Activated CD4-positive, alpha-beta T cell treated with anti-CD3 and anti-CD28 coated beads, Interleukin-2, amount 10 ng/mL, durations not matched to agents 7 days and 5 days (primary cell): Measurements from ENCODE around the gene ID3. TPM values are rescaled to one million over a fixed set of nuclear protein-coding genes. Genes with fewer than 3 reads are reported as not detected.
A peak's percentile ranks its signal among the peaks of the same experiment; 100 is the strongest.

Source experiments
- CTCF ChIA-PET: fragments of 350-600 bp; sonication (Branson Sonifier 250); formaldehyde crosslinking; loops from one replicate; lab custom pipeline; 2021; ENCODE audit warnings: antibody characterized with exemption; lab: Charles Lee
- POLR2A ChIA-PET: fragments of 350-600 bp; sonication (Branson Sonifier 250); formaldehyde crosslinking; loops from one replicate; lab custom pipeline; 2021; ENCODE audit warnings: antibody characterized with exemption; lab: Charles Lee
- DNase-seq: peaks from one replicate; pipeline ENCODE4 v3.0.0-alpha.2; 2020
- H3K27ac Mint-ChIP-seq: one replicate; pipeline ENCODE4 v1.8.0; 2021; ENCODE audit warnings: mild to moderate bottlenecking, moderate library complexity, mixed read lengths
- H3K27me3 Mint-ChIP-seq: one replicate; pipeline ENCODE4 v1.8.0; 2021; ENCODE audit warnings: mixed read lengths
- H3K36me3 Mint-ChIP-seq: one replicate; pipeline ENCODE4 v1.8.0; 2021; ENCODE audit warnings: low read depth, mixed read lengths
- H3K4me1 Mint-ChIP-seq: one replicate; pipeline ENCODE4 v1.8.0; 2021; ENCODE audit warnings: mixed read lengths
- H3K4me3 Mint-ChIP-seq: one replicate; pipeline ENCODE4 v1.8.0; 2021; ENCODE audit warnings: mild to moderate bottlenecking, moderate library complexity, mixed read lengths
- H3K9me3 Mint-ChIP-seq: one replicate; pipeline ENCODE4 v1.8.0; 2021; ENCODE audit warnings: mixed read lengths
- total RNA-seq, 2 experiments: library from RNA; stranded (reverse); gene quantifications; one replicate each; pipeline ENCODE4 v1.2.3, GENCODE V29; 2021

ID3 gene
- total RNA-seq, 2 experiments from 2014 or later = 62.7 to 65.2 TPM

DNA sequence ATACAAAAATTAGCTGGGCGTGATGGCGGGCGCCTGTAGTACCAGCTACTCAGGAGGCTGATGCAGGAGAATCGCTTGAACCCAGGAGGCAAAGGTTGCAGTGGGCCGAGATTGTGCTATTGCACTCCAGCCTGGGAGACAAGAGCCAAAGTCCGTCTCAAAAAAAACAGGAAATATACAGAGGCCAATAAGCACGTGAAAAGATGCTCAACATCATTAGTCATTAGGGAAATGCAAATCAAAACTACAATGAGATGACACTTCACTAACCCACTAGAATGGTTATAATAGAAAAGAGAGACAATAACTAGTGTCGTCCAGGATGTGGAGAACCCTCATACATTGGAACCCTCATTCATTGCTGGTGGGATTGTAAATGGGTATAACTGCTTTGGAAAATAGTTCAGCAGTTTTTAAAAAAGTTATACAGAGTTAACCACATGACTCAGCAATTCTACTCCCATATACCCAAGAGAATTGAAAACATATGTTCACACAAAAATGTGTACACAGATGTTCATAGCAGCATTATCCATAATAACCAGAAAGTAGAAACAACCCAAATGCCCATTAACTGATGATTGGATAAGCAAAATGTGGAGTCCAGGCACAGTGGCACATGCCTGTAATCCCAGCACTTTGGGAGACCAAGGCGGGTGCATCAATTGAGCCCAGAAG, 21.9 kb downstream of the ID3 start:
- POLR2A ChIA-PET = no interaction called here
- H3K36me3 Mint-ChIP-seq = peaks cover 1% of the 10 kb centered on the region
- no peaks in the 10 kb centered on the region for H3K9me3 Mint-ChIP-seq
- no peaks in the 10 kb centered on the region for H3K27me3 Mint-ChIP-seq
- peaks cover 48% of the 10 kb centered on the region for H3K4me1 Mint-ChIP-seq
- no peak for DNase-seq
- H3K4me3 Mint-ChIP-seq = no peak overlapping the region
- H3K27ac Mint-ChIP-seq = no peak overlapping the region
- CTCF ChIA-PET = interaction anchor here (0.6 to 6.9 kb wide), 4 partner anchors 10 to 1109 kb away, joined by 3 to 123 read pairs (median 35); no protein-coding TSS in a partner anchor

DNA sequence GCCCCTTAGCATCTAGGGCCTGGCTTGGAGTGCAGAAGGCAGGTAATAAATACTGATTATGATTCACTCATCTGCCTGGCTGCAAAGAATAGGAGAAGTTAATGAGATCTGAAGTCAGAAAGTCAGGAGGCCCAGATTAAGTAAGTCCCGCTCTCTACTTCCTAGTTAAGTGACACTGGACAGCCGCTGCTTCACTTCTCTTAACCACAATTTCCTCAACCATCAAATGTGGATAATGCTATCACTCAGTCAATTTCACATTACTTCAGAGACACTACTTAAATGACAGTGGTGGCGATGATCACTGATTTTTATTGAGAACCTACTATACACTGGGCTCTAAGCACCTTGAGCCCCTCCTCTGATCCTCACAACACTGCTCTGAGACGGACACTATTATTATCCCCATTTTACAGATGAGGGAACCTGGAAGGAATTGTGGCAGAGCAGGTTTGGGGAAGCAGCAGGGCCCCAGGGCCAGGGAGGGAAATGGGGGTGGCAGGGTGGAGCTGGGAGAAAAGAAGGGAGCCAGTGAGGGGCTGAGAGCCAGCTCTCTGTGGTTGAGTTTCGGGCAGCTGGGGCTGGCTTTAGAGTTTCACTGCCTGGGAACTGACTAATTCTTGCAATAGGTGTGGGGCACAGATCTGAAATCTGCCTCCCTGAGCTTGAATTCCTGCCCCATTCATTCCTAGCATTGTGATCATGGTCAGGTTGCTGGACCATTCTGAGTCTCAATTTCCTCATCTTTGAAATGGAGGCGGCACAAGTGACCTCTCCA, 25.9 kb downstream of the ID3 start:
- Mint-ChIP-seq H3K27ac (peak overlapping the region; percentile 81), H3K4me1 (peaks cover 60% of the 10 kb centered on the region), H3K27me3 (no peaks in the 10 kb centered on the region), H3K9me3 (no peaks in the 10 kb centered on the region), H3K4me3 (peak overlapping the region; percentile 23), H3K36me3 (peaks cover 21% of the 10 kb centered on the region)
- CTCF ChIA-PET = interaction anchor here (1.1 to 10.9 kb wide), 2 partner anchors 36 to 104 kb away, joined by 4 to 101 read pairs; no protein-coding TSS in a partner anchor
- no peak for DNase-seq
- POLR2A ChIA-PET = interaction anchor here (0.5 kb wide), 1 partner anchor 38 kb away, joined by 5 read pairs; no protein-coding TSS in a partner anchor

DNA sequence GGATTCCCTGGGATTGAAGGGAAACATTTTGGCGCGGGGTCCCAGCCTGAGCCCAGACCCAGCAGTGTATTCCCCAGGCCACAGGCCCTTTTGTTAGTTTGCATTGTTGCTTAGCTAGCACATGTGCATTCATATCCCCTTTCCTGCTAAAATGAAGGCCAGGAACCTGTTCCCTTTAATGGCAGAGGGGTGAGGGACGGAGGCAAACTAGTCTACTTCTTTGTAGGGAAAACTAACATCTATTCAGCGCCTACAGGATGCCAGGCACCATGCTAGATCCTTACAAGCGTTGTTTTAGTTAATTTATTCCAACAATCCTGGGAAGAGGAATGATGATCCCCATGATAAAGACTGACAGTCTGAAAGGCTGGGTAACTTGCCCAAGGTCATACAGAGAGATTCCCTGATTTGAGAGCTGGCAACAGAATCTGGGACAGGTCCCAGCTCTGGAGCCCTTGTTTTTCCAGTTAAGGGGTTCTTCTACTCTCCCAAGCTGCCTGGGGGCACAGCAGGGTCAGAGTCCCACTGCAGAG, 27.7 kb downstream of the ID3 start:
- no peak for DNase-seq
- peaks cover 35% of the 10 kb centered on the region for H3K36me3 Mint-ChIP-seq
- ChIA-PET POLR2A (interaction anchor here (1.0 kb wide), 1 partner anchor 8 kb away, joined by 4 read pairs; no protein-coding TSS in a partner anchor), CTCF (interaction anchor here (0.6 to 10.9 kb wide), 7 partner anchors 8 to 107 kb away, joined by 3 to 101 read pairs (median 4); no protein-coding TSS in a partner anchor)
- no peaks in the 10 kb centered on the region for H3K9me3 Mint-ChIP-seq
- peaks cover 70% of the 10 kb centered on the region for H3K4me1 Mint-ChIP-seq
- peak overlapping the region; percentile 90 for H3K4me3 Mint-ChIP-seq
- no peaks in the 10 kb centered on the region for H3K27me3 Mint-ChIP-seq
- H3K27ac Mint-ChIP-seq = peak overlapping the region; percentile 95

DNA sequence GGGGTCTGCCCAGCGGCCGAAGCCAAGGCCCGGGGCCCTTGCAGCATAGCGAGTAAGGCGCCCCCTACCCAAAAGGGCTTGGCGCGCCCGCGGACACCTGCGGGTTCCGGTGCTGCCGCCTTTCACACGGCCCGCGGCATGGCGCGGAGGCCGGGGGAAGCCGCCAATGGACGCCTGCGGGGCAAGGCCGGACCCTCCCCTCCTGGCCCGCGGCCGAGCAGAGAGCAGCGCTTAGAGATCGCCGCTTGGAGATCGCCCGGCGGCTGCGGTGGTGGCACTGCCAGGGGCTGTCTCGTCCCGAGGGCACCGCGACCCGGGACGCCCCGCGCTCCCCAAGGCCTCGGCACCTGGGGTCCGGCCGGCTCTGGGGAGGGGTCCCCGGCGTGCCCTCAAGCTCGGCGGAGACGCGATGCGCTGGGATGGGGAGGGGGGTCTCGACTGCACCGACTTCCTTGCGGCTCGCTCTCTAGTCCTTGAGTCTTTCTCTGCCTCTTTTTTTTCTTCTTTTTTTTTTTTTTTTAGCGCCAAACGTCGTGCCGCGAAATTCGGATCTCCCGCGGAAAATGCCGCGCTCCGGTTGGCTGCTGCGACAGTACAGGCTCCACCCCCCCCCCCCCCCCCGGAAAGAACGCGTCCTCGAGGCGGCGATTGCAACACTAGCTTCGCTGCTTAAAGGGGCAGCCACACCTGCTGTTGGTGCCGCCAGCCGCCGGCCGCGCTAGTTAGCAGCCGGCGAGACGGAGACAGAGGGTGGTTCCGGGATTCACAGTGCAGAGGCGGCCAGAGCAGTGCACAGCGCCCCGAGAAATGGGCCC, 28.3 kb downstream of the ID3 start, which contains the start of gene E2F2:
Gene E2F2 (minus strand): TSS at position 487 of the 815 bp plus-strand sequence. CDS start 440 bp downstream, at position 47.
- Mint-ChIP-seq H3K27me3 (no peaks in the 10 kb centered on the region), H3K9me3 (no peaks in the 10 kb centered on the region), H3K4me1 (peaks cover 76% of the 10 kb centered on the region), H3K4me3 (peak within 1 kb of the TSS; percentile 98), H3K27ac (peak within 1 kb of the TSS; percentile 95), H3K36me3 (peaks cover 41% of the 10 kb centered on the region)
- ChIA-PET POLR2A (interaction anchor here (0.5 to 1.0 kb wide), 3 partner anchors 9 to 189 kb away, joined by 4 to 7 read pairs (median 4); no protein-coding TSS in a partner anchor), CTCF (interaction anchor here (1.1 to 10.9 kb wide), 6 partner anchors 9 to 107 kb away, joined by 3 to 101 read pairs (median 7); no protein-coding TSS in a partner anchor)
- peak; percentile 88 for DNase-seq

DNA sequence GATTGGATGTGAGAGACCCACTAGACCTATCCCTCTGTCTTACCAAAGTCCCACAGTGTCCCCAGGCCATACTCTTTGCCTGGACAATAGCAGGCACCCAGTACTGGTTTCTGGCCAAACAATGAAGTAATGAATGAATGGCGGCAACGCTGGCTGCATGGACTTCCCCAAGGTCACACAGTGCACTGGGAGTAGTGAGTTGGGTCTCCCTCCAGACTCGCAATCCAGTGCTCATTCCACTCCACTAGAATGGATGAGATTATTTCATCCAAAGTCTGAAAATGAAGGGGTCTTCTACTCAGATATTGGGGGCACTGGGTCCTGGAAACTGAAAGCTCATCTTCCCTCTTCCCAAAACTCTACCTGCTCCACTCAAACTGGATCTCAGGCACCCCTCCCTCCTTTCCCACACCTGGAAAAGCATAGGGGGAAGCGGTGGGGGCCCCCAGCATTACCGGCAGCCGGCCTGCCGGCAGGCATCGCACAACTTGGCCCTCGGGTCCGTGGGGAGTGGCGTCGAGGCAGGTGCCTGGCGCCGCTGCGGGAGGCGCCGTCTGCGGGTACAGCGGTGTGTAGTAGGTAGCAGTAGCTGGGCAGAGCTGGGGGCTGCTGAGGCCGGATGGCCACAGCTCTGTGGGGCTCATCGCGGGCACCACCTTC, 29.1 kb downstream of the ID3 start:
- ChIA-PET POLR2A (interaction anchor here (0.5 to 0.6 kb wide), 2 partner anchors 21 to 189 kb away, joined by 3 to 7 read pairs; no protein-coding TSS in a partner anchor), CTCF (interaction anchor here (1.1 to 10.9 kb wide), 6 partner anchors 8 to 105 kb away, joined by 4 to 101 read pairs (median 7); partner anchors contain the start of gene ID3)
- H3K36me3 Mint-ChIP-seq = peaks cover 49% of the 10 kb centered on the region
- DNase-seq = peak; percentile 45
- H3K4me3 Mint-ChIP-seq = peak overlapping the region; percentile 98
- no peaks in the 10 kb centered on the region for H3K9me3 Mint-ChIP-seq
- peak overlapping the region; percentile 92 for H3K27ac Mint-ChIP-seq
- H3K4me1 Mint-ChIP-seq = peaks cover 81% of the 10 kb centered on the region
- H3K27me3 Mint-ChIP-seq = no peaks in the 10 kb centered on the region

DNA sequence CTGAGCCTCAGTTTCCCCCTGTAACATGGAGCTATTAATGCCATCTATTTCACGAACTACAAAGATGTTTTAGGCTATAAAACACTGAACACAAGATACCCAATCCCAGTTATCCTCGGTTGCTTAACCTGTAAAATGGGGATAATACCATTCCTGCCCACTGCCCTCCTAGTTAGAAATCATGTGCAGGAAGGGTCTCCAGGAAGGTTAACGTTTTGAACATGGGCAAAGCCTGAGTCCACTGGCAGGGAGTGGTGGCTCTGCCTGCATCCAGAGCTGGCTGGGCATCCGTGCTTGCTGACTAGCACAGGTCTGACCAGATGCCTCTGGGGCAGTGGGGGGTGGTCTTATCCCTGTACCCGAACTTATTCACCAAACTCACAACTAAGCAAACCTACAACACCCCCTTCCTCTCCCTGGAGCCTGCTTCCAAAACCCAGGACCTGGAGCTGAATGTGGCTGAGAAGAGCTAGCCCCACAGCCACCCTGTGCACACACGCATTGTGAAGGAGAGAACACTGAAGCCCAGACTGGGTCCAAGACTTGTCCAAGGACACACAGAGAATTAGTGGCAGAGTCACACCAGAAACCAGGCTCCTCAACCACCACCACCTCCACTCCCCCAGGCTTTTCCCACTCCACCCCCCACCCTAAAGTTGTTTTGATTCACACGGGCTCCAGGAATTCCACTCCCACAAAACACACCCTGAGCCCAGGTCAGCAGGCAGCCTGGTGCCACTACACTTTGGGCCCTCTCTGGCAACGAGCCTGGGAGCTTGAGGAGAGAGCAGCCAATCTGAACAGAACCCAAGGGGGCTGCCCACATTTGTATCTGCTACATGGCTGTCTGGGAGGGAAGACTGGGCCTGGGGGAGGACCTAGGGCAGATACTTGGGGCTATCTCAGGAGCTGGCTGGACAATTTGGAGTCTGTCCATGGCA, 29.9 kb downstream of the ID3 start:
- Mint-ChIP-seq H3K27me3 (no peaks in the 10 kb centered on the region), H3K4me1 (peaks cover 83% of the 10 kb centered on the region), H3K4me3 (peak overlapping the region; percentile 98), H3K27ac (peak overlapping the region; percentile 92), H3K9me3 (no peaks in the 10 kb centered on the region), H3K36me3 (peaks cover 51% of the 10 kb centered on the region)
- no peak for DNase-seq
- CTCF ChIA-PET = interaction anchor here (1.1 to 10.9 kb wide), 6 partner anchors 9 to 107 kb away, joined by 5 to 101 read pairs (median 14); partner anchors contain the start of gene ID3
- POLR2A ChIA-PET = interaction anchor here (0.6 kb wide), 1 partner anchor 20 kb away, joined by 3 read pairs; no protein-coding TSS in a partner anchor

DNA sequence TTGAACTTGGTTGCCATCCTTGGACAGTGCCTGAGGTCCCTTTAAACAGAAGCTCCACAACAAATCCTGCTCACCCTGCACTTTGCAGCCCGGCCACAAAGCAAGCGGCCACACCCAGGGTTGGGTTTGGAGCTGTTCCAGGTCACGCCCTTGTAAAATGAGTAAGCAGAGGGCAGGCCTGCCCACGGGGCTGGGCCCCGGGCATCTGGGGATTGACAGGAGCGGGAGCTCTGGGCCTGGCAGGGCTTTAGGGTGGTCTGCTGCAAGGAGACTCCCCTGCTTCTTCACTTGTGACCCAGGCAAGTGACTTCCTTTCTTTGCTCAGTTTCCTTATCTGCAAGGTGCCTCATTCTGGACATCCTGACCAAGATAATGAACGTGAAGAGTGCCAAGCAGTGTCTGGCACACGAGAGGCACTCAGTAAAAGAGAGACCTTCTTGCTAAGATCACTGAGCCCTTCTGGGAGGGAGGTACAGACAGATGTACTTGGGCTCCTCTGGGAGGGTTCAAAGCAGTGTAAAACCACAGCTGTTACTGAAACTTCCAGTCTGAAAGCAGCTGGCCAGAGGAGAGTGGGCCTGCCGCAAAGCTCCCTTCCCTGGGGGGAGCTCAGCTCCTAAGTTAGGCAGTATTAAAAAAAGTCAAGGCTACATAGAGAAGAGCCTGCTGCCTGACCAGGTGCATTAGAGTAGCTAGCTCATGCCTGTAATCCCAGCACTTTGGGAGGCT, 30.9 kb downstream of the ID3 start:
- Mint-ChIP-seq H3K27me3 (no peaks in the 10 kb centered on the region), H3K9me3 (no peaks in the 10 kb centered on the region), H3K27ac (peak overlapping the region; percentile 92), H3K4me3 (peak overlapping the region; percentile 98), H3K4me1 (peaks cover 85% of the 10 kb centered on the region), H3K36me3 (peaks cover 58% of the 10 kb centered on the region)
- ChIA-PET POLR2A (interaction anchor here (0.6 to 1.5 kb wide), 4 partner anchors 9 to 16 kb away, joined by 3 to 5 read pairs (median 5); no protein-coding TSS in a partner anchor), CTCF (interaction anchor here (0.8 to 10.9 kb wide), 10 partner anchors 10 to 199 kb away, joined by 3 to 101 read pairs (median 7); partner anchors contain the start of gene ID3)
- peak; percentile 90 for DNase-seq

DNA sequence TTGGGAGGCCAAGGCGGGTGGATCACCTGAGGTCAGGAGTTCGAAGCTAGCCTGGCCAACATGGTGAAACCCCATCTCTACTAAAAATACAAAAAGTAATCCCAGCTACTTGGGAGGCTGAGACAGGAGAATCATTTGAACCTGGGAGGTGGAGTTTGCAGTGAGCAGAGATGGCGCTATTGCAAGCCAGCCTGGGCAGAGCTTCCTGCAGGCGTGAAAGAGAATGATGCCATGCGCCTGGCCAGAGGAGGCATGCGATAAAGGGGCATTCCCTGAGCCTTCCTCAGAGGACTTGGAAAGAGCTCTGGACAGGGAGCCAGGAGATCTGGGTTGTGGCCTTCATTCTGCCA, 31.4 kb downstream of the ID3 start:
- Mint-ChIP-seq H3K27ac (peak overlapping the region; percentile 92), H3K36me3 (peaks cover 57% of the 10 kb centered on the region), H3K9me3 (no peaks in the 10 kb centered on the region), H3K4me1 (peaks cover 80% of the 10 kb centered on the region), H3K4me3 (peak overlapping the region; percentile 98), H3K27me3 (no peaks in the 10 kb centered on the region)
- CTCF ChIA-PET = interaction anchor here (0.8 to 10.9 kb wide), 8 partner anchors 10 to 199 kb away, joined by 3 to 101 read pairs (median 9); no protein-coding TSS in a partner anchor
- no peak for DNase-seq
- POLR2A ChIA-PET = interaction anchor here (0.6 to 1.5 kb wide), 3 partner anchors 8 to 13 kb away, joined by 5 read pairs; no protein-coding TSS in a partner anchor

DNA sequence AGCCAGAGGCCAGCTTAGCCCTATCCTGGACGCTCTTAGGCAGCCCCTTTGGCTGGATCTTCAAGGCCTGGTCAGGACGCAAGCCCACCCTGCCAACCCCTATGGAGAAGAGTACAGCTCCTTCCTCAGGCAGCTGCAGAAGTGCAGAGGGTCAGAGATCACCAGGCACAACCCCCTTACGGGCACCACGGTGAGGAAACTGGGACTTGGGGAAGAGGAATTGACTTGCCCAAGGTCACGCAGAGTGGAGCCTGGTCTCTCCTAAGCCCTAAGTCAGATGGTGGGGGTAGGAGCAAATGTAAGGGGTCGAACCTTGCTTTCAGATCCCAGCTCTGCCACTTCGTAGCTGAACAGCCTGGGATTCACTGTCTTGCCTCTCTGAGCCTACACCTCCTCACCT, 31.9 kb downstream of the ID3 start:
- Mint-ChIP-seq H3K36me3 (peaks cover 60% of the 10 kb centered on the region), H3K27ac (peak overlapping the region; percentile 92), H3K27me3 (no peaks in the 10 kb centered on the region), H3K4me3 (peak overlapping the region; percentile 98), H3K9me3 (no peaks in the 10 kb centered on the region), H3K4me1 (peaks cover 82% of the 10 kb centered on the region)
- POLR2A ChIA-PET = interaction anchor here (1.5 kb wide), 1 partner anchor 12 kb away, joined by 5 read pairs; no protein-coding TSS in a partner anchor
- CTCF ChIA-PET = interaction anchor here (0.7 to 10.9 kb wide), 8 partner anchors 11 to 274 kb away, joined by 3 to 101 read pairs (median 9); no protein-coding TSS in a partner anchor
- DNase-seq = no peak
